Measurements from ENCODE around the gene KCNQ4. TPM values are rescaled to one million over a fixed set of nuclear protein-coding genes. Genes with fewer than 3 reads are reported as not detected.

The KCNQ4 gene
- 3.1 TPM for polyA plus RNA-seq (2013, experiment 1 of 2)
- 3.2 TPM for polyA plus RNA-seq (2013, experiment 2 of 2)

- peak within 1 kb of the TSS; percentile 81 for H3K4me2 ChIP-seq (ENCODE audit: insufficient read depth, low read length, poor library complexity, severe bottlenecking)
- peak within 1 kb of the TSS; percentile 87 for H2AFZ ChIP-seq (ENCODE audit: low read length)
- H2BK15ac ChIP-seq (ENCODE audit: low read length), result peak within 1 kb of the TSS; percentile 100
- peak within 1 kb of the TSS; percentile 99 for H3K18ac ChIP-seq (ENCODE audit: low read length)
- peak within 1 kb of the TSS; percentile 72 for H4K8ac ChIP-seq (ENCODE audit: low read depth, low read length)
- H3K36me3 ChIP-seq (replicated peaks in 1 of 2; ENCODE audit: control insufficient read depth in 2 of 2, insufficient read depth in 2 of 2, low read length in 2 of 2), result no peaks in the 10 kb centered on the region
- H3K27ac ChIP-seq (replicated peaks; ENCODE audit: low read length), result no peak within 1 kb of the TSS
- H2BK12ac ChIP-seq (ENCODE audit: low read length), result peak within 1 kb of the TSS; percentile 98
- H3K9me3 ChIP-seq (replicated peaks in 1 of 2; ENCODE audit: control insufficient read depth in 2 of 2, insufficient read depth in 1 of 2, low read depth in 1 of 2, low read length in 2 of 2), result no peaks in the 10 kb centered on the region
- peak within 1 kb of the TSS; percentile 11 for H4K91ac ChIP-seq (ENCODE audit: low read depth, low read length, poor library complexity)
- peaks cover 0 to 62% (median 17%) of the 10 kb centered on the region in 3 experiments for H3K27me3 ChIP-seq (ENCODE audit: control insufficient read depth in 3 of 3, insufficient read depth in 3 of 3, low read depth in 1 of 3, low read length in 3 of 3)
- peak within 1 kb of the TSS; percentile 96 for H2BK5ac ChIP-seq (ENCODE audit: low read length)
- peak within 1 kb of the TSS; percentile 72 for H3K4ac ChIP-seq (ENCODE audit: low read length)
- peak within 1 kb of the TSS; percentile 77 for H3K23ac ChIP-seq (ENCODE audit: low read depth, low read length, poor library complexity)
- peak; percentile 59 for DNase-seq (ENCODE audit: low spot score)
- no CpG with 5 or more reads among the region's 73 CpGs for WGBS, 2 donors (ENCODE audit: extremely low coverage in 2 of 2, insufficient read length in 2 of 2, insufficient replicate concordance in 1 of 2)
- peak within 1 kb of the TSS; percentile 74 for H2AK5ac ChIP-seq (ENCODE audit: low read depth, low read length)
- no peaks in the 10 kb centered on the region for H3K79me1 ChIP-seq (ENCODE audit: low read depth, low read length)
- peaks cover 20 to 22% of the 10 kb centered on the region in 2 donors for H3K4me1 ChIP-seq (ENCODE audit: control insufficient read depth in 2 of 2, insufficient read depth in 1 of 2, low read depth in 1 of 2, low read length in 2 of 2)
- peak within 1 kb of the TSS; percentile 95 for H3K14ac ChIP-seq (ENCODE audit: low read length)
- H3K9ac ChIP-seq (ENCODE audit: low read depth, low read length, poor library complexity), result peak within 1 kb of the TSS; percentile 91
- H2BK120ac ChIP-seq (ENCODE audit: low read depth, low read length), result peak within 1 kb of the TSS; percentile 100
- H3K4me3 ChIP-seq (ENCODE audit: low read length in 2 of 2), result peak within 1 kb of the TSS; percentile 43 to 80
These were observed at the start of gene KCNQ4 for GRCh38 chr1:40783001-40783905. TSS of gene KCNQ4 (plus strand) at chr1:40783787. CDS start at chr1:40784094, 307 bp downstream.

- Histone ChIP-seq H3K27ac (replicated peaks; ENCODE audit: low read length) (no peak overlapping the region), H3K9ac (ENCODE audit: low read depth, low read length, poor library complexity) (no peak overlapping the region), H2AFZ (ENCODE audit: low read length) (no peak overlapping the region), H2BK15ac (ENCODE audit: low read length) (no peak overlapping the region), H2BK120ac (ENCODE audit: low read depth, low read length) (no peak overlapping the region), H2BK12ac (ENCODE audit: low read length) (no peak overlapping the region), H3K4me1 (ENCODE audit: control insufficient read depth in 2 of 2, insufficient read depth in 1 of 2, low read depth in 1 of 2, low read length in 2 of 2) (peaks cover 0 to 1% of the 10 kb centered on the region in 2 donors), H3K27me3 (ENCODE audit: control insufficient read depth in 3 of 3, insufficient read depth in 3 of 3, low read depth in 1 of 3, low read length in 3 of 3) (no peaks in the 10 kb centered on the region), H3K4me3 (ENCODE audit: low read length in 2 of 2) (no peak overlapping the region), H3K9me3 (replicated peaks in 1 of 2; ENCODE audit: control insufficient read depth in 2 of 2, insufficient read depth in 1 of 2, low read depth in 1 of 2, low read length in 2 of 2) (peaks cover 0 to 1% of the 10 kb centered on the region in 2 donors), H3K23ac (ENCODE audit: low read depth, low read length, poor library complexity) (no peak overlapping the region), H3K18ac (ENCODE audit: low read length) (no peak overlapping the region), H3K36me3 (replicated peaks in 1 of 2; ENCODE audit: control insufficient read depth in 2 of 2, insufficient read depth in 2 of 2, low read length in 2 of 2) (peaks cover 8 to 29% of the 10 kb centered on the region in 2 donors), H3K4ac (ENCODE audit: low read length) (no peak overlapping the region), H4K8ac (ENCODE audit: low read depth, low read length) (no peak overlapping the region), H2BK5ac (ENCODE audit: low read length) (no peak overlapping the region), H3K79me1 (ENCODE audit: low read depth, low read length) (no peaks in the 10 kb centered on the region), H4K91ac (ENCODE audit: low read depth, low read length, poor library complexity) (no peak overlapping the region), H3K14ac (ENCODE audit: low read length) (no peak overlapping the region), H2AK5ac (ENCODE audit: low read depth, low read length) (no peak overlapping the region), H3K4me2 (ENCODE audit: insufficient read depth, low read length, poor library complexity, severe bottlenecking) (no peak overlapping the region)
- DNase-seq (ENCODE audit: low spot score), result no peak
- WGBS, 2 donors (ENCODE audit: extremely low coverage in 2 of 2, insufficient read length in 2 of 2, insufficient replicate concordance in 1 of 2), result no CpG with 5 or more reads among the region's 8 CpGs
These were observed 48.5 kb upstream of the KCNQ4 start for GRCh38 chr1:40734882-40735628.

GRCh38 chr1:40736085-40736531 lies 47.5 kb upstream of the KCNQ4 start:
- DNase-seq (ENCODE audit: low spot score), result no peak
- Histone ChIP-seq H3K4me2 (ENCODE audit: insufficient read depth, low read length, poor library complexity, severe bottlenecking) (no peak overlapping the region), H2BK15ac (ENCODE audit: low read length) (no peak overlapping the region)

GRCh38 chr1:40738831-40739230 lies 44.8 kb upstream of the KCNQ4 start:
- Histone ChIP-seq H2AK5ac (ENCODE audit: low read depth, low read length) (no peak overlapping the region), H2AFZ (ENCODE audit: low read length) (no peak overlapping the region), H4K91ac (ENCODE audit: low read depth, low read length, poor library complexity) (no peak overlapping the region), H3K4me2 (ENCODE audit: insufficient read depth, low read length, poor library complexity, severe bottlenecking) (no peak overlapping the region), H3K79me1 (ENCODE audit: low read depth, low read length) (peaks cover 2% of the 10 kb centered on the region), H3K18ac (ENCODE audit: low read length) (no peak overlapping the region), H4K8ac (ENCODE audit: low read depth, low read length) (no peak overlapping the region), H3K27me3 (ENCODE audit: control insufficient read depth in 3 of 3, insufficient read depth in 3 of 3, low read depth in 1 of 3, low read length in 3 of 3) (no peaks in the 10 kb centered on the region), H2BK15ac (ENCODE audit: low read length) (no peak overlapping the region), H3K23ac (ENCODE audit: low read depth, low read length, poor library complexity) (no peak overlapping the region), H2BK120ac (ENCODE audit: low read depth, low read length) (no peak overlapping the region), H3K4me3 (ENCODE audit: low read length in 2 of 2) (no peak overlapping the region), H3K9me3 (replicated peaks in 1 of 2; ENCODE audit: control insufficient read depth in 2 of 2, insufficient read depth in 1 of 2, low read depth in 1 of 2, low read length in 2 of 2) (no peaks in the 10 kb centered on the region), H3K4me1 (ENCODE audit: control insufficient read depth in 2 of 2, insufficient read depth in 1 of 2, low read depth in 1 of 2, low read length in 2 of 2) (peaks cover 0 to 1% of the 10 kb centered on the region in 2 donors), H3K36me3 (replicated peaks in 1 of 2; ENCODE audit: control insufficient read depth in 2 of 2, insufficient read depth in 2 of 2, low read length in 2 of 2) (peaks cover 11 to 58% of the 10 kb centered on the region in 2 donors), H3K9ac (ENCODE audit: low read depth, low read length, poor library complexity) (no peak overlapping the region), H3K14ac (ENCODE audit: low read length) (no peak overlapping the region), H3K4ac (ENCODE audit: low read length) (no peak overlapping the region), H2BK12ac (ENCODE audit: low read length) (no peak overlapping the region), H3K27ac (replicated peaks; ENCODE audit: low read length) (no peak overlapping the region), H2BK5ac (ENCODE audit: low read length) (no peak overlapping the region)
- no CpG with 5 or more reads among the region's 6 CpGs for WGBS, 2 donors (ENCODE audit: extremely low coverage in 2 of 2, insufficient read length in 2 of 2, insufficient replicate concordance in 1 of 2)
- no peak for DNase-seq (ENCODE audit: low spot score)

More at GRCh38 chr1:40736085-40736531, 47.5 kb upstream of the KCNQ4 start:
- H3K4me1 ChIP-seq (ENCODE audit: control insufficient read depth in 2 of 2, insufficient read depth in 1 of 2, low read depth in 1 of 2, low read length in 2 of 2), result peaks cover 0 to 1% of the 10 kb centered on the region in 2 donors
- no peak overlapping the region for H2BK12ac ChIP-seq (ENCODE audit: low read length)
- no peak overlapping the region for H3K4me3 ChIP-seq (ENCODE audit: low read length in 2 of 2)
- H4K8ac ChIP-seq (ENCODE audit: low read depth, low read length), result no peak overlapping the region
- peaks cover 10 to 30% of the 10 kb centered on the region in 2 donors for H3K36me3 ChIP-seq (replicated peaks in 1 of 2; ENCODE audit: control insufficient read depth in 2 of 2, insufficient read depth in 2 of 2, low read length in 2 of 2)
- no peak overlapping the region for H2BK120ac ChIP-seq (ENCODE audit: low read depth, low read length)
- no peak overlapping the region for H3K9ac ChIP-seq (ENCODE audit: low read depth, low read length, poor library complexity)
- no peak overlapping the region for H3K14ac ChIP-seq (ENCODE audit: low read length)
- H3K27me3 ChIP-seq (ENCODE audit: control insufficient read depth in 3 of 3, insufficient read depth in 3 of 3, low read depth in 1 of 3, low read length in 3 of 3), result no peaks in the 10 kb centered on the region
- no peak overlapping the region for H2AK5ac ChIP-seq (ENCODE audit: low read depth, low read length)
- no peak overlapping the region for H2AFZ ChIP-seq (ENCODE audit: low read length)
- H3K18ac ChIP-seq (ENCODE audit: low read length), result no peak overlapping the region
- no peak overlapping the region for H4K91ac ChIP-seq (ENCODE audit: low read depth, low read length, poor library complexity)
- H3K9me3 ChIP-seq (replicated peaks in 1 of 2; ENCODE audit: control insufficient read depth in 2 of 2, insufficient read depth in 1 of 2, low read depth in 1 of 2, low read length in 2 of 2), result no peaks in the 10 kb centered on the region
- H3K79me1 ChIP-seq (ENCODE audit: low read depth, low read length), result no peaks in the 10 kb centered on the region
- H3K4ac ChIP-seq (ENCODE audit: low read length), result no peak overlapping the region
- no peak overlapping the region for H3K23ac ChIP-seq (ENCODE audit: low read depth, low read length, poor library complexity)
- H2BK5ac ChIP-seq (ENCODE audit: low read length), result no peak overlapping the region
- no peak overlapping the region for H3K27ac ChIP-seq (replicated peaks; ENCODE audit: low read length)

Data from neuronal stem cell (in vitro differentiated cells).